Thyroid gland (tissue), 4 donors: ENCODE data around the gene FAM13C. TPM values are rescaled to one million over a fixed set of nuclear protein-coding genes. Genes with fewer than 3 reads are reported as not detected.
A peak's percentile ranks its signal among the peaks of the same experiment; 100 is the strongest.

Experiments used
- DNase-seq, 2 donors: peaks; one replicate each; pipeline ENCODE4 v3.0.0-alpha.2; 2019
- H3K27ac ChIP-seq, 3 donors: fragments of 200-600 bp; sonication (generic); 1 replicate in 2 of 3; 2 replicates in 1 of 3; pipeline ENCODE4 v1.5.1; 2016 to 2019; ENCODE audit warnings: mild to moderate bottlenecking in 1 of 3, moderate library complexity in 1 of 3
- H3K27me3 ChIP-seq: fragments of 200-600 bp; sonication (generic); one replicate; pipeline ENCODE4 v1.5.1; 2019
- H3K36me3 ChIP-seq, 2 donors: fragments of 200-600 bp; sonication (generic); one replicate each; pipeline ENCODE4 v1.5.1; 2016 to 2019
- H3K4me1 ChIP-seq, 2 donors: fragments of 200-600 bp; sonication (generic); one replicate each; pipeline ENCODE4 v1.5.1; 2017 to 2019
- H3K4me3 ChIP-seq, 3 donors: fragments of 200-600 bp; sonication (generic); replicated peaks in 1 of 3; 1 replicate in 2 of 3; 2 replicates in 1 of 3; pipeline ENCODE4 v1.5.1; 2016; ENCODE audit warnings: mild to moderate bottlenecking in 1 of 3
- H3K9me3 ChIP-seq: fragments of 200-600 bp; sonication (generic); one replicate; pipeline ENCODE4 v1.5.1; 2017
- CTCF ChIP-seq, 6 experiments: fragments of 200-600 bp in 3 of 6; fragments of 450-650 bp in 3 of 6; sonication (generic) in 3 of 6; IDR thresholded peaks; one replicate each; pipeline ENCODE4 v1.5.1; 2016 to 2019; ENCODE audit warnings: antibody characterized with exemption in 6 of 6, mild to moderate bottlenecking in 2 of 6, inconsistent platforms in 1 of 6, moderate library complexity in 1 of 6
- POLR2A ChIP-seq, 2 donors: fragments of 450-650 bp; IDR thresholded peaks; one replicate each; pipeline ENCODE4 v1.6.1; 2017; ENCODE audit warnings: antibody characterized with exemption in 2 of 2, mild to moderate bottlenecking in 2 of 2, moderate library complexity in 1 of 2
- WGBS, 2 donors: methylation state at CpG; one replicate each; pipeline ENCODE4 v1.1.5; 2017; 5-methylcytosine and 5-hydroxymethylcytosine counted together
- intact Hi-C: fragments of 100-400 bp; cut with DNase I; formaldehyde crosslinking; loops from one replicate; pipeline ENCODE4 v1.15.1; 2023
- total RNA-seq, 4 donors: library from RNA; depleted of rRNA; stranded (reverse); fragments of >200 nt; gene quantifications; one replicate each; pipeline ENCODE4 v1.2.3, GENCODE V29; 2016

The FAM13C gene
- total RNA-seq, 4 donors from 2014 or later: 11.3 to 16.5 (median 14.3) TPM

DNA sequence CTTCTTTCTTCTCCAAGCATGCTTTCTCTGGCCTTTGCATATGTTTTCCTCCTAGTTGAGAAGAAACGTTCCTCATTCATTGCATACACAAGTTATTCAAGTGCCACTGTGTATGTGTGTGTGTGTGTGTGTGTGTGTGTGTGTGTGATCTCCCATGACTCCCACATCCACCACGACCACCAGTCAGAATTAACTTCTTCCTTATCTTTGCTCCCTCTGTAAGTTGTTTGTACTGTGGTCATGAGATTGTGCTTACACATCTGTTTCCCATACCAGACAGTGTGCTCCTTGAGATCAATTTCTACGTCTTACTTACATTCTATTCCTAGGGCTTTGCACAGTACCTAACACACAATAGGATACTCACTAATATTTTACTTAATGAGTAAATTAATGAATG lies 22.4 kb upstream of the FAM13C start:
- intact Hi-C loops: no loop called here
- DNase-seq: no peak
- no peak overlapping the region for H3K27ac ChIP-seq
- TF ChIP-seq POLR2A (IDR thresholded peaks at IDR 0.05) (no peak), CTCF (IDR thresholded peaks at IDR 0.05) (no peak)
- no peaks in the 10 kb centered on the region for H3K36me3 ChIP-seq
- no peaks in the 10 kb centered on the region for H3K27me3 ChIP-seq
- no peak overlapping the region for H3K4me3 ChIP-seq
- H3K4me1 ChIP-seq: peaks cover 7 to 8% of the 10 kb centered on the region in 2 donors
- 64 to 65% methylated on average over 3 of the region's 3 CpGs for WGBS, 2 donors
- H3K9me3 ChIP-seq: no peaks in the 10 kb centered on the region

- DNase-seq: no peak
- no peaks in the 10 kb centered on the region for H3K27me3 ChIP-seq
- TF ChIP-seq POLR2A (IDR thresholded peaks at IDR 0.05) (no peak), CTCF (IDR thresholded peaks at IDR 0.05) (no peak)
- no peak overlapping the region for H3K27ac ChIP-seq
- WGBS, 2 donors: 84 to 86% methylated on average over 3 of the region's 3 CpGs
- H3K4me3 ChIP-seq: no peak overlapping the region
- H3K36me3 ChIP-seq: no peaks in the 10 kb centered on the region
- intact Hi-C loops: no loop called here
- H3K9me3 ChIP-seq: no peaks in the 10 kb centered on the region
- peaks cover 7 to 8% of the 10 kb centered on the region in 2 donors for H3K4me1 ChIP-seq
These were observed 21.6 kb upstream of the FAM13C start for GRCh38 chr10:59383908-59384307.

DNA sequence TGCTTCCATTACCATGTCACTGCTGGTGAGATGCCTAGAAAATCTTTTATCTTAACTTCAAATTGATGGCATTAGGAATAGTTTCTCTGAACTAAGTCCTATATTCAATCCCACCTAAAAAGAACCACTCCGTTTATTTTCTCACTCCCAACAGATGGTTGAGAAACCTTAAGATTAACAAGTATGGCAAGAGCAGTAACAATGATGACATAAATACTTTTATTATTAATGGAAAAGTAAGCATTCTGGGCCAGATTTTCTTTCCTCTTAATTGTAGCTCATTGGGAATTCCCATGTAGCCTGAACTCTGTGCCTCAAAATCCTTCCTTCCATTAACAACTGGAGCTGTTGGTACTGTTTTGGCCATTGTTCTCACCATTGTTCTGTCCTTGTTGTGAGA lies 21.1 kb upstream of the FAM13C start:
- intact Hi-C loops: no loop called here
- Histone ChIP-seq H3K27ac (peak overlapping the region in 1 of 3 donors; percentile 9), H3K27me3 (no peaks in the 10 kb centered on the region), H3K36me3 (no peaks in the 10 kb centered on the region), H3K4me3 (no peak overlapping the region), H3K9me3 (no peaks in the 10 kb centered on the region), H3K4me1 (peaks cover 7 to 8% of the 10 kb centered on the region in 2 donors)
- 68 to 82% methylated on average over 1 of the region's 1 CpG for WGBS, 2 donors
- TF ChIP-seq POLR2A (IDR thresholded peaks at IDR 0.05) (no peak), CTCF (IDR thresholded peaks at IDR 0.05) (no peak)
- DNase-seq: no peak

GRCh38 chr10:59382831-59383295 lies 20.5 kb upstream of the FAM13C start:
- no peaks in the 10 kb centered on the region for H3K27me3 ChIP-seq
- no peaks in the 10 kb centered on the region for H3K9me3 ChIP-seq
- intact Hi-C loops: no loop called here
- TF ChIP-seq CTCF (IDR thresholded peaks at IDR 0.05) (no peak), POLR2A (IDR thresholded peaks at IDR 0.05) (no peak)
- H3K4me3 ChIP-seq: no peak overlapping the region
- 50 to 54% methylated on average over 3 of the region's 3 CpGs for WGBS, 2 donors
- DNase-seq: no peak
- H3K4me1 ChIP-seq: peaks cover 3 to 4% of the 10 kb centered on the region in 2 donors
- peak overlapping the region in 1 of 3 donors; percentile 9 for H3K27ac ChIP-seq
- no peaks in the 10 kb centered on the region for H3K36me3 ChIP-seq

GRCh38 chr10:59381687-59382086 lies 19.3 kb upstream of the FAM13C start:
- Histone ChIP-seq H3K27me3 (no peaks in the 10 kb centered on the region), H3K4me3 (no peak overlapping the region), H3K36me3 (no peaks in the 10 kb centered on the region), H3K27ac (no peak overlapping the region), H3K4me1 (no peaks in the 10 kb centered on the region), H3K9me3 (no peaks in the 10 kb centered on the region)
- 80 to 93% methylated on average over 1 of the region's 1 CpG for WGBS, 2 donors
- DNase-seq: no peak
- intact Hi-C loops: no loop called here
- TF ChIP-seq CTCF (IDR thresholded peaks at IDR 0.05): no peak
- no peak for TF ChIP-seq POLR2A (IDR thresholded peaks at IDR 0.05)
